K562 (cell line): ENCODE measurements around the gene TXNRD3. TPM values are rescaled to one million over a fixed set of nuclear protein-coding genes. Genes with fewer than 3 reads are reported as not detected.

Source experiments
- ATAC-seq: fragments of 200-7000 bp; cut with Tn5 transposase; 3 replicates; pipeline ENCODE4 v1.9.1; 2020; ENCODE audit warnings: moderate library complexity
- BruUV-seq: library from RNA; stranded (reverse); fragments of 400-500 nt; replicated peaks from 2 replicates; lab custom pipeline; 2021; lab: Mats Ljungman, UMichigan
- CTCF ChIA-PET: fragments of 300-600 bp; formaldehyde crosslinking; extraction: SDS; loops from one replicate; lab custom pipeline; 2021; ENCODE audit warnings: low intra/inter-chr PET ratio; lab: Yijun Ruan, JAX
- POLR2A ChIA-PET: fragments of 300-600, 350-650 bp; sonication (Branson Sonifier 250); formaldehyde crosslinking; extraction: SDS; loops from one replicate; lab custom pipeline; 2021; ENCODE audit warnings: antibody characterized with exemption, inconsistent platforms; lab: Yijun Ruan, JAX
- DNase-seq, 4 experiments: peaks; one replicate each; pipeline versions ENCODE4 v3.0.0 to v3.0.0-alpha.2; 2011 to 2018; ENCODE audit warnings: low spot score in 3 of 4, mixed read lengths in 3 of 4; ENCODE audit errors: extremely low read depth in 1 of 4
- FAIRE-seq: peaks from 2 replicates; lab custom pipeline; 2011; peaks lifted over from hg19 to GRCh38; lab: Jason Lieb, UNC
- H2AFZ ChIP-seq: 2 replicates; pipeline ENCODE4 v1.6.0; 2011; ENCODE audit warnings: low read depth, low read length, control low read depth, inconsistent platforms
- H3K27ac ChIP-seq: fragments of 200-600 bp; 3 replicates; pipeline ENCODE4 v1.8.0; 2011; ENCODE audit warnings: low read depth, mild to moderate bottlenecking, control low read depth, inconsistent platforms, low read length, moderate library complexity, mixed read lengths; ENCODE audit errors: extremely low read depth
- H3K27me3 ChIP-seq, 2 experiments: fragments of 300-600 bp in 1 of 2; 2 replicates in 1 of 2; 3 replicates in 1 of 2; pipeline versions ENCODE4 v1.6.0 to v1.8.0; 2011; ENCODE audit warnings: inconsistent platforms in 2 of 2, low read length in 2 of 2, mild to moderate bottlenecking in 1 of 2, mixed read lengths in 1 of 2, moderate library complexity in 1 of 2; ENCODE audit not compliant: control insufficient read depth in 2 of 2, insufficient read depth in 2 of 2
- H3K36me3 ChIP-seq: fragments of 300-600 bp; 3 replicates; pipeline ENCODE4 v1.8.0; 2011; ENCODE audit warnings: mild to moderate bottlenecking, low read length, inconsistent platforms; ENCODE audit not compliant: control insufficient read depth, insufficient read depth
- H3K4me1 ChIP-seq, 2 experiments: fragments of 200-600 bp in 1 of 2; replicated peaks in 1 of 2; 2 replicates in 1 of 2; 3 replicates in 1 of 2; pipeline versions ENCODE4 v1.5.1 to v1.8.0; 2011; ENCODE audit warnings: inconsistent platforms in 2 of 2, low read length in 2 of 2, mild to moderate bottlenecking in 1 of 2, mixed read lengths in 1 of 2, moderate library complexity in 1 of 2; ENCODE audit not compliant: control insufficient read depth in 2 of 2, insufficient read depth in 2 of 2
- H3K4me2 ChIP-seq: 2 replicates; pipeline ENCODE4 v1.6.1; 2011; ENCODE audit warnings: low read length, control low read depth, inconsistent platforms, mixed read lengths; ENCODE audit not compliant: insufficient read depth
- H3K4me3 ChIP-seq: fragments of 200-600 bp; sonication (generic), shearing (Covaris generic); 2 replicates; pipeline ENCODE4 v1.5.1; 2016; ENCODE audit warnings: control low read depth, inconsistent platforms
- H3K79me2 ChIP-seq: fragments of 200-600 bp; 3 replicates; pipeline ENCODE4 v1.8.0; 2011; ENCODE audit warnings: low read length, inconsistent platforms; ENCODE audit not compliant: control insufficient read depth, insufficient read depth
- H3K9ac ChIP-seq, 2 experiments: 2 replicates each; pipeline versions ENCODE4 v1.6.0 to v1.6.1; 2011; ENCODE audit warnings: low read depth in 2 of 2, low read length in 2 of 2, control low read depth in 1 of 2, inconsistent platforms in 1 of 2, mild to moderate bottlenecking in 1 of 2, mixed read lengths in 1 of 2; ENCODE audit not compliant: insufficient read depth in 1 of 2
- H3K9me1 ChIP-seq: one replicate; pipeline ENCODE4 v1.6.0; 2011; ENCODE audit warnings: inconsistent platforms, mild to moderate bottlenecking, low read length, moderate library complexity; ENCODE audit not compliant: control insufficient read depth, insufficient read depth
- H3K9me3 ChIP-seq: replicated peaks from 2 replicates; pipeline ENCODE4 v1.5.1; 2011; ENCODE audit warnings: low read depth, low read length, inconsistent platforms; ENCODE audit not compliant: control insufficient read depth, insufficient read depth
- H4K20me1 ChIP-seq: replicated peaks from 2 replicates; pipeline ENCODE4 v1.6.1; 2011; ENCODE audit warnings: low read length, inconsistent platforms, mixed read lengths; ENCODE audit not compliant: control insufficient read depth, insufficient read depth
- CHD7 ChIP-seq: fragments of 200-600 bp; sonication (generic); IDR thresholded peaks from one replicate; pipeline ENCODE4 v1.6.1; 2012; ENCODE audit warnings: mild to moderate bottlenecking, low read depth, low read length, inconsistent platforms
- GABPA ChIP-seq: fragments of 200-800 bp; sonication (Bioruptor generic); conservative IDR thresholded peaks from 2 replicates; pipeline ENCODE4 v1.6.1; 2016; ENCODE audit warnings: low read depth, missing genetic modification characterization, missing compliant biosample characterization
- MCM5 ChIP-seq: fragments of 450-650 bp; IDR thresholded peaks from 2 replicates; pipeline ENCODE4 v1.6.1; 2016; ENCODE audit warnings: low read depth
- MNT ChIP-seq, 2 experiments: fragments of 450-650 bp; conservative IDR thresholded peaks; 2 replicates each; pipeline ENCODE4 v1.6.1; 2017; ENCODE audit warnings: mild to moderate bottlenecking in 2 of 2, moderate library complexity in 2 of 2
- ZZZ3 ChIP-seq: fragments of 450-650 bp; IDR thresholded peaks from 2 replicates; pipeline ENCODE4 v1.6.1; 2016; ENCODE audit warnings: antibody characterized with exemption, mild to moderate bottlenecking, moderate library complexity
- WGBS: fragments of 100-300 bp; shearing (Covaris generic); methylation state at CpG from one replicate; pipeline ENCODE4 v1.1.6; 2016; ENCODE audit warnings: low coverage, mixed read lengths; ENCODE audit not compliant: insufficient coverage; ENCODE audit errors: missing lambda C conversion rate; 5-methylcytosine and 5-hydroxymethylcytosine counted together
- in situ Hi-C: fragments of 300-500 bp; cut with MboI; formaldehyde crosslinking; loops from 4 replicates; pipeline ENCODE4 v1.15.0; 2018; ENCODE audit warnings: inconsistent platforms, mixed read lengths
- intact Hi-C: fragments of 100-400 bp; cut with micrococcal nuclease; formaldehyde crosslinking; loops from 2 replicates; pipeline ENCODE4 v1.14.2; 2022
- polyA plus RNA-seq, 8 experiments: library from polyadenylated mRNA; depleted of rRNA in 4 of 8; stranded (reverse) in 5 of 8; unstranded in 3 of 8; fragments of >200 nt; fragmentation: Nextera tagmentation in 2 of 8; fragmentation: Illumina TruSeq in 1 of 8; extraction: Ambion mirVana in 2 of 8; extraction: Trizol in 1 of 8; gene quantifications; 2 replicates each; pipeline versions ENCODE4 v1.2.1 to v1.2.3, GENCODE V29; 2011 to 2014; ENCODE audit warnings: inconsistent platforms in 1 of 8, missing spikeins in 1 of 8
- total RNA-seq, 7 experiments: library from RNA; depleted of rRNA in 6 of 7; stranded (reverse); fragments of >200 nt in 6 of 7; fragmentation: Illumina TruSeq in 2 of 7; extraction: Trizol in 2 of 7; gene quantifications; 2 replicates each; pipeline versions ENCODE4 v1.2.1 to v1.2.3, GENCODE V29; 2011 to 2021; ENCODE audit warnings: low replicate concordance in 1 of 7

TXNRD3 gene
- total and polyA plus RNA-seq, 9 of the 15 experiments (the other 6 are each of a cell fraction or from before 2014, with no cell fraction given), result 0.96 to 2.3 (median 1.7) TPM

- TF ChIP-seq MNT (conservative IDR thresholded peaks at IDR 0.05), result no peak
- no peak for TF ChIP-seq MCM5
Observed at GRCh38 chr3:126613479-126614188, 41.3 kb downstream of the TXNRD3 start (continued).

GRCh38 chr3:126612479-126613205, 42.3 kb downstream of the TXNRD3 start:
- Histone ChIP-seq H3K36me3 (no peaks in the 10 kb centered on the region), H3K9me3 (no peaks in the 10 kb centered on the region), H3K27me3 (peaks cover 0 to 9% of the 10 kb centered on the region in 2 experiments; a peak in 2 of 5 replicates), H2AFZ (no peak overlapping the region), H3K27ac (no peak overlapping the region), H3K4me3 (no peak overlapping the region), H3K9ac (no peak overlapping the region), H3K9me1 (no peaks in the 10 kb centered on the region), H3K79me2 (no peaks in the 10 kb centered on the region), H4K20me1 (no peaks in the 10 kb centered on the region), H3K4me2 (no peak overlapping the region), H3K4me1 (peaks cover under 1 to 1% of the 10 kb centered on the region in 2 experiments; a peak in 2 of 5 replicates)
- in situ Hi-C loops (no loop called here), intact Hi-C loops (no loop called here)
- FAIRE-seq, result no peak
- no peak for DNase-seq
- WGBS, result 15% methylated on average over 4 of the region's 4 CpGs
- CTCF ChIA-PET, result no interaction called here
- no peak for ATAC-seq
- POLR2A ChIA-PET, result interaction anchor here (0.8 kb wide), 1 partner anchor 8 kb away, joined by 4 read pairs; no protein-coding TSS in a partner anchor
- BruUV-seq, result no TSS peak
- TF ChIP-seq ZZZ3 (no peak), GABPA (tag) (no peak), CHD7 (no peak)
